Mammary epithelial cell (primary cell): ENCODE data around the gene SCUBE1.

ENCODE experiments used
- EZH2 ChIP-seq: IDR thresholded peaks from 2 replicates; pipeline ENCODE4 v1.6.1; 2012; ENCODE audit warnings: low read length, inconsistent platforms, borderline replicate concordance
- TF ChIP-seq, protein P1 (sequence below), 2 donors: IDR thresholded peaks in 1 of 2; conservative IDR thresholded peaks in 1 of 2; 2 replicates each; pipeline ENCODE4 v1.5.1; 2011 to 2012; ENCODE audit warnings: inconsistent platforms in 2 of 2, low read length in 2 of 2, mild to moderate bottlenecking in 2 of 2, control low read depth in 1 of 2, low read depth in 1 of 2; ENCODE audit not compliant: insufficient read depth in 1 of 2; ENCODE audit errors: extremely low read depth in 1 of 2

DNA sequence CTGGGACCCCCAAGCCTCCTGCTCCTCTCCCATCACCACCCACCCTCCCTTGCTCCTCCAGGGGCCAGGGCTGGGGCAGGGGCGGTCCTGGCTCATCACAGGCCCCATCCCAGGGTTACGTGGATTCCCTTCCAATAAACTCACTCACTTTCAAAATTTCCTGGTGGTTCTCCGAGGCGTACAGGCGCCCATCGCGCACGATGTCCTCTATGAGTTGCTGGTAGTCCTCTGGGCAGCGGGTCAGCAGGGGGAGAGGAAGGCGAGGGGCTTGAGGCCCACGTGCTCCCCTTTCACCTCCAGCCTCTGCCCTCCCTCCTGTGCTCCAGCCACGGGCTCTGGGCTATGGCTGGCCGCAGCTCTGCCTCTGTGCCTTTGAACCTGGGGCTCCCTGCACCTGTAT is 135.8 kb downstream of the SCUBE1 start:
- TF ChIP-seq EZH2, result no peak
- TF ChIP-seq, protein P1, sequence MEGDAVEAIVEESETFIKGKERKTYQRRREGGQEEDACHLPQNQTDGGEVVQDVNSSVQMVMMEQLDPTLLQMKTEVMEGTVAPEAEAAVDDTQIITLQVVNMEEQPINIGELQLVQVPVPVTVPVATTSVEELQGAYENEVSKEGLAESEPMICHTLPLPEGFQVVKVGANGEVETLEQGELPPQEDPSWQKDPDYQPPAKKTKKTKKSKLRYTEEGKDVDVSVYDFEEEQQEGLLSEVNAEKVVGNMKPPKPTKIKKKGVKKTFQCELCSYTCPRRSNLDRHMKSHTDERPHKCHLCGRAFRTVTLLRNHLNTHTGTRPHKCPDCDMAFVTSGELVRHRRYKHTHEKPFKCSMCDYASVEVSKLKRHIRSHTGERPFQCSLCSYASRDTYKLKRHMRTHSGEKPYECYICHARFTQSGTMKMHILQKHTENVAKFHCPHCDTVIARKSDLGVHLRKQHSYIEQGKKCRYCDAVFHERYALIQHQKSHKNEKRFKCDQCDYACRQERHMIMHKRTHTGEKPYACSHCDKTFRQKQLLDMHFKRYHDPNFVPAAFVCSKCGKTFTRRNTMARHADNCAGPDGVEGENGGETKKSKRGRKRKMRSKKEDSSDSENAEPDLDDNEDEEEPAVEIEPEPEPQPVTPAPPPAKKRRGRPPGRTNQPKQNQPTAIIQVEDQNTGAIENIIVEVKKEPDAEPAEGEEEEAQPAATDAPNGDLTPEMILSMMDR (conservative IDR thresholded peaks at IDR 0.05 in 1 of 2, IDR thresholded peaks at IDR 0.05 in 1 of 2; ENCODE audit: extremely low read depth in 1 of 2, insufficient read depth in 1 of 2, low read depth in 1 of 2, low read length in 2 of 2), result no peak
